ENCODE data around the gene SLMAP.
"Not testable (repeated sequence)": the region's sequence is repeated elsewhere in the genome, so short reads cannot be mapped to it uniquely, and the experiment has no call there.

The SLMAP gene

DNA sequence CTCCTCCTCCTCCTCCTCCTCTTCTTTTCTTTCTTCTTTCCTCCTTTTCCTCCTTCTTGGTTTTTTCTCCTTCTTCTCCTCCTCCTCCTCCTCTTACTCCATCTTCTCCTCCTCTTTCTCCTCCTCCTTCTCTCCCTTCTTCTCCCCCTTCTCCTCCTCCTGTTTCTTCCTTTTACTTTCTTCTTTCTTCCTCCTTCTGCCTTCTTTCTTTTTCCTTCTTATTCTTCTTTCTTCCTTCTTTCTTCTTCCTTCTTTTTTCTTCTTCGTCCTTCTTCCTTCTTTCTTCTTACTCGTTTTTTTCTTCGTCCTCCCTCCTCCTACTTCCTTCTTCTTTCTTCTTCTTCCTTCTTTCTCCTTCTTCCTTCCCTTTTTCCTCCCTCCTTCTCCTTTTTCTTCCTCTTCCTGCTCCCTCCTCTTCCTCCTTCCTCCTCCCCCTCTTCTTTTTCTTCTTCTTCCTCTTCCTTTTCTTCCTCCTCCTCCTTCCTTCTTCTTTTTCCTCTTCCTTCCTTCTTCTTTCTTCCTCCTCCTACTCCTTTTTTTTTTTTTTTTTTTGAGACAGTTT is 92.1 kb downstream of the SLMAP start:
- Histone ChIP-seq H3K4me3 (ENCODE audit: low read length) (no peak overlapping the region), H3K9me3 (ENCODE audit: control insufficient read depth, low read length) (no peaks in the 10 kb centered on the region), H3K27me3 (ENCODE audit: control insufficient read depth, insufficient read depth, low read length) (no peaks in the 10 kb centered on the region)

GRCh38 chr3:57851304-57851703 is 95.2 kb downstream of the SLMAP start:
- Histone ChIP-seq H3K4me1 (ENCODE audit: control insufficient read depth, insufficient read depth, low read length) (no peaks in the 10 kb centered on the region), H3K36me3 (ENCODE audit: control insufficient read depth, insufficient read depth, low read length) (no peaks in the 10 kb centered on the region), H3K27me3 (ENCODE audit: control insufficient read depth, insufficient read depth, low read length) (no peaks in the 10 kb centered on the region)

More for the DNA sequence above, 92.1 kb downstream of the SLMAP start:
- Histone ChIP-seq H3K9ac (ENCODE audit: low read length) (no peak overlapping the region), H3K4me1 (ENCODE audit: control insufficient read depth, insufficient read depth, low read length) (no peaks in the 10 kb centered on the region), H3K36me3 (ENCODE audit: control insufficient read depth, insufficient read depth, low read length) (no peaks in the 10 kb centered on the region)

DNA sequence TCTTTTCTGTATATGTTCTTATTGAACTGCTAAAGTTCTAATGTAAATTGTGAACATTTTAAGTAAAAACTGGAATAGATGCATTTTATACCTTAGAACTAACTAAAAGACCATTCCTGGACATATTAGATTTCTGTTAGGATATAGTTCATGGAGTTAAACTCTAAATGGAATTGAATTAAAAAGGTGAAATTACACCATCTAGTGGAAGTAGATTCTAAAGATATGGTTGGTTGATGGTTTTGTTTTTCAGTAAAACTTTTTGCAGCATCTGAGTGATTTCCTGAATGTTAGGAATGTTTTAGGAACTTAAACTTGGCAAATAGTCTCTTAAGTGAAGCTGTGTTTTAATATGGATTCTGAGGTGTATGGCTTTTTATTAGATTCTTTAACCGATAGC is 96.8 kb downstream of the SLMAP start:
- Histone ChIP-seq H3K4me3 (ENCODE audit: low read length) (no peak overlapping the region), H3K9me3 (ENCODE audit: control insufficient read depth, low read length) (no peaks in the 10 kb centered on the region), H3K4me1 (ENCODE audit: control insufficient read depth, insufficient read depth, low read length) (no peaks in the 10 kb centered on the region), H3K36me3 (ENCODE audit: control insufficient read depth, insufficient read depth, low read length) (no peaks in the 10 kb centered on the region), H3K27me3 (ENCODE audit: control insufficient read depth, insufficient read depth, low read length) (no peaks in the 10 kb centered on the region), H3K9ac (ENCODE audit: low read length) (no peak overlapping the region)

More at GRCh38 chr3:57851304-57851703, 95.2 kb downstream of the SLMAP start:
- no peak overlapping the region for H3K9ac ChIP-seq (ENCODE audit: low read length)
- no peaks in the 10 kb centered on the region for H3K9me3 ChIP-seq (ENCODE audit: control insufficient read depth, low read length)
- H3K4me3 ChIP-seq (ENCODE audit: low read length), result no peak overlapping the region

GRCh38 chr3:57855281-57855680 is 99.2 kb downstream of the SLMAP start:
- Histone ChIP-seq H3K9ac (ENCODE audit: low read length) (no peak overlapping the region), H3K36me3 (ENCODE audit: control insufficient read depth, insufficient read depth, low read length) (no peaks in the 10 kb centered on the region), H3K27me3 (ENCODE audit: control insufficient read depth, insufficient read depth, low read length) (no peaks in the 10 kb centered on the region), H3K9me3 (ENCODE audit: control insufficient read depth, low read length) (no peaks in the 10 kb centered on the region), H3K4me1 (ENCODE audit: control insufficient read depth, insufficient read depth, low read length) (no peaks in the 10 kb centered on the region), H3K4me3 (ENCODE audit: low read length) (no peak overlapping the region)

- no peaks in the 10 kb centered on the region for H3K4me1 ChIP-seq (ENCODE audit: control insufficient read depth, insufficient read depth, low read length)
- no peak overlapping the region for H3K9ac ChIP-seq (ENCODE audit: low read length)
- no peaks in the 10 kb centered on the region for H3K9me3 ChIP-seq (ENCODE audit: control insufficient read depth, low read length)
- H3K27me3 ChIP-seq (ENCODE audit: control insufficient read depth, insufficient read depth, low read length), result no peaks in the 10 kb centered on the region
- no peaks in the 10 kb centered on the region for H3K36me3 ChIP-seq (ENCODE audit: control insufficient read depth, insufficient read depth, low read length)
- no peak overlapping the region for H3K4me3 ChIP-seq (ENCODE audit: low read length)
These were observed 99.8 kb downstream of the SLMAP start for GRCh38 chr3:57855943-57856342.

DNA sequence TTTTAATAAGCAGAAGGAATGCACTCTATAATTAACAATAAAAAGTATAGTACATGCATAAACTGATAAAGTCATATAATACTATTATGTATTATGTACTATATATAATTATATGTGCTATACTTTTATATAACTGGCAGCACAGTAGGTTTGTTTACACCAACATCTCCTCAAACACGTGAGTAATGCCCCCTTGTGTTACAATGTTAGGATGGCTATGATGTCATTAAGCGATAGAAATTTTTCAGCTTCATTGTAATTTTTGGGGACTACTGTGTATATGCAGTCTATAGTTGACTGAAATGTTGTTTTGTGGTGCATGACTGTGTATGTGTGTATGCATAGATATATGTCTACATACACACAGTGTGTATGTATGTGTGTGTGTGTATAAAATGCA is 100.6 kb downstream of the SLMAP start:
- no peaks in the 10 kb centered on the region for H3K9me3 ChIP-seq (ENCODE audit: control insufficient read depth, low read length)
- H3K27me3 ChIP-seq (ENCODE audit: control insufficient read depth, insufficient read depth, low read length), result no peaks in the 10 kb centered on the region
- no peaks in the 10 kb centered on the region for H3K36me3 ChIP-seq (ENCODE audit: control insufficient read depth, insufficient read depth, low read length)
- no peak overlapping the region for H3K4me3 ChIP-seq (ENCODE audit: low read length)
- no peak overlapping the region for H3K9ac ChIP-seq (ENCODE audit: low read length)
- no peaks in the 10 kb centered on the region for H3K4me1 ChIP-seq (ENCODE audit: control insufficient read depth, insufficient read depth, low read length)

DNA sequence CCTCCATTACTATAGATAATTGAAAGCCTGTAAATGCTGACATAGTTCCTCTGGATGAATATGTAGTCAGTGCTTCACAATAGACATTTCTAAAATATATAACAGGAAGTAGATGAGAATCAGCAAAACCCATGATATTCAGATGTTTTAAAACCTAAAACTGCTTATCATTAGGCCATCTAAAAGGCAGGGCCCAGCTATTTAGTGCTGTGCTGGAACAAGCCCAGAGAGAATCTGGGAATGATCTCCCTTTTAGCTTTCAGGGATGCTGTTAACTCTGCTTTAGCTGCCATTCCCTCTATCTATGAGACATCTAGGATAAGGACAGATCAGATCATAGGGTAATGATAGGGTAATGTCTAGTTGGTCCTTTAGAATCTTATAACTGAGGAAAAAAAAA is 106.8 kb downstream of the SLMAP start:
- Histone ChIP-seq H3K27me3 (ENCODE audit: control insufficient read depth, insufficient read depth, low read length) (no peaks in the 10 kb centered on the region), H3K9me3 (ENCODE audit: control insufficient read depth, low read length) (no peaks in the 10 kb centered on the region), H3K9ac (ENCODE audit: low read length) (no peak overlapping the region), H3K4me3 (ENCODE audit: low read length) (no peak overlapping the region), H3K4me1 (ENCODE audit: control insufficient read depth, insufficient read depth, low read length) (no peaks in the 10 kb centered on the region), H3K36me3 (ENCODE audit: control insufficient read depth, insufficient read depth, low read length) (no peaks in the 10 kb centered on the region)

DNA sequence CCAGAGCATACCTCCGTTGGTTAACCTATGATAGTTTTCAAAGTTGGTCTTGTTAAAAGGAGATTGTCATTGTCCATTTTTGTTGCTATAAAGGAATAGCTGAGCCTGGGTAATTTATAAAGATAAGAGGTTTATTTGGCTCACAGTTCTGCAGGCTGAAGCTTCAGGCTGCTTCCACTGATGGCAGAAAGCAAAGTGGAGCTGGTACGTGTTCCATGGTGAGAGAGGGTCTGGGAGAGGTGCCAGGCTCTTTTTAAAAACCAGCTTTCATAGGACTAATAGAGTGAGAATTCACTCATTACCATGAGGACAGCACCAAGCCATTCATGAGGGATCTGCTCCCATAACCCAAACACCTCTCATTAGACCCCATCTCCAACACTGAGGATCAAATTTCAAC is 107.3 kb downstream of the SLMAP start:
- no peaks in the 10 kb centered on the region for H3K9me3 ChIP-seq (ENCODE audit: control insufficient read depth, low read length)
- no peaks in the 10 kb centered on the region for H3K36me3 ChIP-seq (ENCODE audit: control insufficient read depth, insufficient read depth, low read length)
- no peaks in the 10 kb centered on the region for H3K27me3 ChIP-seq (ENCODE audit: control insufficient read depth, insufficient read depth, low read length)
- H3K4me1 ChIP-seq (ENCODE audit: control insufficient read depth, insufficient read depth, low read length), result no peaks in the 10 kb centered on the region
- no peak overlapping the region for H3K9ac ChIP-seq (ENCODE audit: low read length)
- no peak overlapping the region for H3K4me3 ChIP-seq (ENCODE audit: low read length)

DNA sequence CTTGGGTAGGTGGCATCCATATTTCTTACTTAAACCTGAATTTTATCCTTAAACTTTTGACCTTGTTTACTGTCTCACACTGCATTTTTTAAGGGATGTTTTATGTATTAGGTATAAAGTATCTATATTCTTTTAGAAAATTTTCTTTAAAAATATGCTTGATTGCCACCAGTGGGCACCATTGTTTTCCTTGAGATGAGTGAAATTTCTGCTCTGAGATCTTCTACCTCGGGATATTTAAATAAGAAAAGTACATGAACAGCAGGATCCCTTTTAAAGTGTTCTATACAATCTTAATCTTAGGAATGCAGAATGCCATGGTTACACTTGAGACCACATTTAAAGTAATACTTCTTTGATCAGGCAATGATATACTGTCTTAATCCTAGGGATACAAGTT is 108.7 kb downstream of the SLMAP start:
- Histone ChIP-seq H3K27me3 (ENCODE audit: control insufficient read depth, insufficient read depth, low read length) (no peaks in the 10 kb centered on the region), H3K36me3 (ENCODE audit: control insufficient read depth, insufficient read depth, low read length) (no peaks in the 10 kb centered on the region), H3K9ac (ENCODE audit: low read length) (no peak overlapping the region), H3K4me3 (ENCODE audit: low read length) (no peak overlapping the region), H3K4me1 (ENCODE audit: control insufficient read depth, insufficient read depth, low read length) (no peaks in the 10 kb centered on the region), H3K9me3 (ENCODE audit: control insufficient read depth, low read length) (no peaks in the 10 kb centered on the region)

DNA sequence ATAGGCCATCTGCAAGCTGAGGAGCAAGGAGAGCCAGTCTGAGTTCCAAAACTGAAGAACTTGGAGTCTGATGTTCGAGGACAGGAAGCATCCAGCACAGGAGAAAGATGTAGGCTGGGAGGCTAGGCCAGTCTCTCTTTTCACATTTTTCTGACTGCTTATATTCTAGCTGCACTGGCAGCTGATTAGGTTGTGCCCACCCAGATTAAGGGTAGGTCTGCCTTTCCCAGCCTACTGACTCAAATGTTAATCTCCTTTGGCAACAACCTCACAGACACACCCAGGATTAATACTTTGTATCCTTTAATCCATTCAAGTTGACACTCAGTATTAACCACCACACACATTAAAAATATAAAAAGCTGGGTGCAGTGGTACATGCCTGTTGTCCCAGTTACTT is 113.0 kb downstream of the SLMAP start:
- H3K36me3 ChIP-seq (ENCODE audit: control insufficient read depth, insufficient read depth, low read length); H3K9ac ChIP-seq (ENCODE audit: low read length); H3K4me3 ChIP-seq (ENCODE audit: low read length); H3K4me1 ChIP-seq (ENCODE audit: control insufficient read depth, insufficient read depth, low read length); H3K9me3 ChIP-seq (ENCODE audit: control insufficient read depth, low read length); H3K27me3 ChIP-seq (ENCODE audit: control insufficient read depth, insufficient read depth, low read length): not testable (repeated sequence)

GRCh38 chr3:57872606-57873005 is 116.5 kb downstream of the SLMAP start:
- no peak overlapping the region for H3K4me3 ChIP-seq (ENCODE audit: low read length)
- H3K27me3 ChIP-seq (ENCODE audit: control insufficient read depth, insufficient read depth, low read length), result no peaks in the 10 kb centered on the region
- H3K9ac ChIP-seq (ENCODE audit: low read length), result no peak overlapping the region
- H3K9me3 ChIP-seq (ENCODE audit: control insufficient read depth, low read length), result no peaks in the 10 kb centered on the region
- no peaks in the 10 kb centered on the region for H3K36me3 ChIP-seq (ENCODE audit: control insufficient read depth, insufficient read depth, low read length)
- H3K4me1 ChIP-seq (ENCODE audit: control insufficient read depth, insufficient read depth, low read length), result no peaks in the 10 kb centered on the region

DNA sequence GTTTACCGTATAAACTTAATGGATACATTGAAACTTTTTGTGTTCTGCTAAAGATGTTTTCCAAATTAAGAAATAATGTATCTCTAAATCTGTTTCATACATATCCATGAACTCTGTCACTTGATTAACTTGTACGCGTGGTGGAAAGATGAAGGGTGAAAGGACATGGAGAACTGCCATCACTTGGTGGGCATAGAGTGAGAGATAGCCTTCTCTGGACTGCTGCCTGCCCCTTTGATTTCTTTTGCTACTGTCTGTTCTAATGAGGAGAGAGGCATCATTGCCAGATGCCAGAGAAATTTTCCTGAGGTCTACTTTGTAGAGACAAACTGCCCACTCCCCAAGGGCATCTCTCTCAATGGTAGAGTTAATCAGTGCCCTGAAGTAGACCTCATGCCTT is 120.5 kb downstream of the SLMAP start:
- no peaks in the 10 kb centered on the region for H3K9me3 ChIP-seq (ENCODE audit: control insufficient read depth, low read length)
- no peaks in the 10 kb centered on the region for H3K36me3 ChIP-seq (ENCODE audit: control insufficient read depth, insufficient read depth, low read length)

DNA sequence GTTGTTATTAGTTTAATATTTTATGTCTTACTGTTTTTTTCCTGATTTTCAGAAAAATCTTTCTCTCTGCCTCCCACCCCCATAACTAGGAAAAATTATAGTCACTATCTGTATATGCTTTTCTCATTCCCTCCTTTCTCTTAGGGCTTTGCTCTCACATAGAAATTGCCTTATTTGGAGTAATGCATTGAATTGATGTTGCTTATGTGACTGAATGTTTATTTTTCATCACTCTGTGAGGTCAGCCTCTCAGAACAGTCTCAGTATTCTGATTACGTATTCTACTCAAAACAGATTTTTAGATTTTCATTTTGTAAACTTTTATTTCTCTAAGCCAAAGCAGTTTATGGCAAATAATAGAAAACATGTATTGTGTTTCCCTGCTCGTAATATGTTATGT is 121.0 kb downstream of the SLMAP start:
- Histone ChIP-seq H3K27me3 (ENCODE audit: control insufficient read depth, insufficient read depth, low read length) (no peaks in the 10 kb centered on the region), H3K4me3 (ENCODE audit: low read length) (no peak overlapping the region), H3K4me1 (ENCODE audit: control insufficient read depth, insufficient read depth, low read length) (no peaks in the 10 kb centered on the region), H3K9ac (ENCODE audit: low read length) (no peak overlapping the region), H3K36me3 (ENCODE audit: control insufficient read depth, insufficient read depth, low read length) (no peaks in the 10 kb centered on the region), H3K9me3 (ENCODE audit: control insufficient read depth, low read length) (no peaks in the 10 kb centered on the region)

More for the DNA sequence above, 120.5 kb downstream of the SLMAP start:
- H3K4me3 ChIP-seq (ENCODE audit: low read length), result no peak overlapping the region
- no peak overlapping the region for H3K9ac ChIP-seq (ENCODE audit: low read length)
- H3K27me3 ChIP-seq (ENCODE audit: control insufficient read depth, insufficient read depth, low read length), result no peaks in the 10 kb centered on the region
- H3K4me1 ChIP-seq (ENCODE audit: control insufficient read depth, insufficient read depth, low read length), result no peaks in the 10 kb centered on the region

Measured in mucosa of stomach (tissue), 1 donor.